BLaER1 (cell line): ENCODE measurements around the gene ADCK1.

ENCODE experiments used
- H3K27ac ChIP-seq: shearing (Covaris generic); formaldehyde crosslinking; 2 replicates; pipeline ENCODE4 v1.8.1; 2022
- H3K27me3 ChIP-seq: shearing (Covaris generic); formaldehyde crosslinking; 2 replicates; pipeline ENCODE4 v1.8.1; 2022
- H3K36me3 ChIP-seq: shearing (Covaris generic); formaldehyde crosslinking; 2 replicates; pipeline ENCODE4 v1.8.1; 2022
- H3K4me1 ChIP-seq: shearing (Covaris generic); formaldehyde crosslinking; 2 replicates; pipeline ENCODE4 v1.8.1; 2022
- H3K4me2 ChIP-seq: shearing (Covaris generic); formaldehyde crosslinking; 2 replicates; pipeline ENCODE4 v1.8.1; 2022
- H3K4me3 ChIP-seq: shearing (Covaris generic); formaldehyde crosslinking; 2 replicates; pipeline ENCODE4 v1.8.1; 2022
- H3K9ac ChIP-seq: shearing (Covaris generic); formaldehyde crosslinking; 2 replicates; pipeline ENCODE4 v1.8.1; 2022
- H3K9me3 ChIP-seq: shearing (Covaris generic); formaldehyde crosslinking; 2 replicates; pipeline ENCODE4 v1.8.1; 2022
- H4K20me1 ChIP-seq: shearing (Covaris generic); formaldehyde crosslinking; 2 replicates; pipeline ENCODE4 v1.8.1; 2022
- Cebpa-rat ChIP-seq: shearing (Covaris generic); IDR thresholded peaks from 2 replicates; pipeline ENCODE4 v1.8.1; 2022

The ADCK1 gene

GRCh38 chr14:77979666-77980351, 179.9 kb downstream of the ADCK1 start:
- Histone ChIP-seq H3K27ac (no peak overlapping the region), H3K9me3 (no peaks in the 10 kb centered on the region), H3K27me3 (no peaks in the 10 kb centered on the region), H3K4me3 (peak overlapping the region; percentile 57), H3K9ac (no peak overlapping the region; the same call in 1 of the 2 replicates), H3K36me3 (no peaks in the 10 kb centered on the region), H4K20me1 (no peaks in the 10 kb centered on the region), H3K4me2 (peak overlapping the region; percentile 98), H3K4me1 (peaks cover 71% of the 10 kb centered on the region)
- TF ChIP-seq Cebpa-rat, result no peak

DNA sequence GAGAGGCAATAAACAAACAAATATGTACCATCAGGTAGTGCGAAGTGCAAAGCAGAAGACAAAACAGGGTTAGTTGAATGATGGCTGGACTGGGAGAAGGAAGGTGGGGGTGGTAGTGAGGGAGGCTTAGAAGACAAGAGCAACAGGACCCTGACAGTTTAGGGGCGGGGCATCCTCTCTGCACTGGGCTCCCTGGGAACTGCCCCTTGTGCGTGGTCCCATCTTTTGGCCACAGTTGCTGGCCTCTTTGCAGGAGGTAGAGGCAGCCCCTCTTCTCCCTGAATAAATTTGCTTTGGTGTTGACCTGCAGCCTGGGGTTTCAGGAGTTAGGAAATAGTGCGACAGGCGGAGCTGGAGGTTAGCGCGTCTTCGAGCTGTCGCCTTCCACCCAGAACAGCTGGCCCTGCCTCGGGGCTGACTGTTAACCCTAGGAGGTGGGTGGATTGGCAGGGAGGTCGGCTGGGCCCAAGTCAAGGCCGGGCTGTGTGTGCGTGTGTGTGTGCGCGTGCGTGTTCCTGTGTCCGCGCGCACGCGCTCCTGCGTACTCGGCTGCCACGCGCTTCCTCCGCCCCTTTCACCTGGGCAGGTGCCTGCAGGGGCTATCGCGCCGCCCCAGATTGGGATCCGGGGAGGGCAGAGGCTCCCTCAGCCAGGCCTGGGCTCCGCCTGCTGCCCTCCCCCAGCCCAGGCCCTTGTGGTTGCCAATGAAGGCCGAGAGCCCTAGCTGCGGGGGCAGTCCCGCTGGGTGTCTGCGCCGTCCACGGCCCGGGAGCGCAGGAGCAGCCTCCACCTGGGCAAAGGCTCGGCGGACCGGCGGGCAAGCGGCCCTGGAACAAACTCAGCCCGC, 180.8 kb downstream of the ADCK1 start:
- Histone ChIP-seq H3K4me1 (peaks cover 80% of the 10 kb centered on the region), H3K27ac (peak overlapping the region; percentile 75), H3K9ac (peak overlapping the region; percentile 67), H3K36me3 (no peaks in the 10 kb centered on the region), H3K27me3 (no peaks in the 10 kb centered on the region), H4K20me1 (no peaks in the 10 kb centered on the region), H3K4me3 (peak overlapping the region; percentile 57), H3K4me2 (peak overlapping the region; percentile 98), H3K9me3 (no peaks in the 10 kb centered on the region)
- no peak for TF ChIP-seq Cebpa-rat
